Activated CD8-positive, alpha-beta memory T cell treated with anti-CD3 and anti-CD28 coated beads, Interleukin-2, amount 50 U/mL, for 1 hour (primary cell): ENCODE measurements around the gene C11orf87.

Source experiments
- DNase-seq: peaks from one replicate; pipeline ENCODE4 v3.0.0-alpha.2; 2020; ENCODE audit errors: extremely low read depth

The C11orf87 gene

GRCh38 chr11:109443052-109443451 lies 21.1 kb downstream of the C11orf87 start:
- DNase-seq: no peak

- no peak for DNase-seq
These were observed 32.9 kb downstream of the C11orf87 start for GRCh38 chr11:109454857-109455256.
